Measurements from ENCODE around the gene LRRC17.

The LRRC17 gene

DNA sequence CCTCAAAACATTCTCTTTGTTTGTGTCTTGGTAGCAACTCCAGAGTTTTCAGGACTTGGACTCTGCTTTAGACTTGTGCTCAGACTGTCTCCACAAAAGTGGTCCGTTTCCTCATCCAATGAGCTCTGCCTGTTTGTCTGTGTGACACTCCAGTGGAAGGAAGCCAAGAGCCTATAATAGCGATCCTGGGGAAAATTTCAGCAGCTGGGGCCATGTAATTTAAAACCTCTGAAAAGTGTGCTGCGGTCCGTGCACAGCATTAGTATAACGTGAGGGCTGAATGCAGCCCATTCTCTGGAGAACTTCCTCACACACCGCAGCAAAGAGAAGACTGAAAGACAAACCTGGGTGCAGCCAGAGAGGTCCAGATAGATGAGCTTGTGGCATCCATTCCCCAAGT lies at the start of gene LRRC17:
Gene LRRC17, plus strand, starts transcription at position 259 of the 400 bp plus-strand sequence. CDS start 20,914 bp downstream, outside the sequence.
- DNase-seq = peak; percentile 42

DNA sequence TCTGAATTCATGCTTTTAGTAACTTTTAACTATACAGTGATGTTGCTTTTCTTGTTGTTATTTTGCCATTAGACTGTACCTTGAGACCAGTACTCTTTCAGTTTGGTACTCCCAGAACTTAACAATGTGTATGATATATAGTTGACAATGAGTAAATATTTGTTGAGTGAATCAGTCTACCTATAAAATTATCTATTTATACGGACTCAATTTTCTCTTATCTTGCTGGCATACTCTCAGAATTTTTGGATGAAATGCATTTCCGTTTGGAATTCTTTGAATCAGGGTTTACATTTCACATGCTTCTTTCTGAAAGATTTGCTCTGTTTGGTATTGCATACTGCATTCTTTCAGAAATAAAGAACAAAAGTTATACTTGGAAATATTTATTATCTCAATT lies 47.8 kb upstream of the LRRC17 start:
- no peak for DNase-seq

GRCh38 chr7:102866535-102867215 lies 46.1 kb upstream of the LRRC17 start:
- no peak for DNase-seq

- DNase-seq = no peak
Measured at GRCh38 chr7:102869195-102869594, 43.6 kb upstream of the LRRC17 start.

- DNase-seq = no peak
Measured at GRCh38 chr7:102872460-102872859, 40.3 kb upstream of the LRRC17 start.

DNA sequence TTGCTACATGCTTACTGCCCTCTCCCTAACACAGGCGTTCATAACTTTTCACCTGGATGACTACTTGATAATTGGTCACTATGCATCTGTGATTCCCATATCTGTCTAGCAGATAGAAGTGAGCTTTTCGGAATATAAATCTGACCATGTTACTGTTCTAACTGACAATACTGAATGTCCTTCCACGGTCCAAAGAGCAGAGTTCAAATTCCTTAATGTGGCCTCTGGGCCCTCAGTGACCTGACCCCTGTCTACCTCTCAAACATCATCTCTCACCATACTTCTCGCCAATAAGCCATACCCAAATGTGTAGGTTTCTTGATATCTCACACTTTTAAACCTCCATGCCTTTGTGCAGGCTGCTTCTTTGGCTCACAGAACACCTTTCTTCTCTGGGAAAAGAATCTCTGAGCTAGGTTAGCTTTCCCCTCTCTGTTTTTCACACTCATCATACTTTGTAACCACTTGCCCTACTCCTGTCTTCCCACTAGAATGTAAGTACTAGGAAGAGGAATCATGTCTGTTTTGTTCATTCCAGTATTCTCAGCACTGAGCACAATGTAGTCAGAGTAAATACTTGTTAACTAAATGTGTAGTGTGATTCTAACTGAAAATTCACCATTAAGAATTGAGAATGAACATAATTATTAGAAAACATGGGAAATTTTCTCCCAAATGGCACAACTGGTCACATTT lies 39.2 kb upstream of the LRRC17 start:
- no peak for DNase-seq

DNA sequence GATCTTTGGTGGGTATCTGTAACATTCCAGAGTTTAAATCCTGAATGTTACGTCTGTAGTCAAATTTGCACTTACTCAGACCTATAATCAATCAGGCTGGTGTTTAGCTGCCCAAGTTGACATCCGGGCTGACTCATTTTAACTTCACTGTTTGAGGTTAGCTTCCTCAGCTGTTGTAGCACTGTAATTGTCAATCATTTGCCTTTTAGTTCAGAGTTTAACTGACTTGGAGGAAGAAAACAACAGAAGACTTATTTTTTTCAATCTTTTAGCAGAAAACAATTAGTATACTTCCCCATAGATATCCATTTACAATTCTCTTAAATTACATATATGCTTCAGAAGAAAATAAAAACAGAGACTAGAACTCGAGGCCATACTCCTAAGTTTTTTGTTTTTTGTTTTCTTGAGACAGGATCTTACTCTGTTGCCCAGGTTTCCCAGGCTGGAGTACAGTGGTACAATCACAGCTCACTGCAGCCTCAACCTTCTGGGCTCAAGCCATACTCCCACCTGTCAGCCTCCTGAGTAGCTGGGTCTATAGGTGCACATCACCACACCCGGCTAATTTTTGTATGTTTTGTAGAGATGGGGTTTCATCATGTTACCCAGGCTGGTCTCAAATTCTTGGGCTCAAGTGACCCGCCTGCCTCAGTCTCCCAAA lies 38.5 kb upstream of the LRRC17 start:
- no peak for DNase-seq

- no peak for DNase-seq
Measured at GRCh38 chr7:102874966-102875365, 37.8 kb upstream of the LRRC17 start.

- DNase-seq = no peak
Measured at GRCh38 chr7:102875700-102876295, 37.0 kb upstream of the LRRC17 start.

DNA sequence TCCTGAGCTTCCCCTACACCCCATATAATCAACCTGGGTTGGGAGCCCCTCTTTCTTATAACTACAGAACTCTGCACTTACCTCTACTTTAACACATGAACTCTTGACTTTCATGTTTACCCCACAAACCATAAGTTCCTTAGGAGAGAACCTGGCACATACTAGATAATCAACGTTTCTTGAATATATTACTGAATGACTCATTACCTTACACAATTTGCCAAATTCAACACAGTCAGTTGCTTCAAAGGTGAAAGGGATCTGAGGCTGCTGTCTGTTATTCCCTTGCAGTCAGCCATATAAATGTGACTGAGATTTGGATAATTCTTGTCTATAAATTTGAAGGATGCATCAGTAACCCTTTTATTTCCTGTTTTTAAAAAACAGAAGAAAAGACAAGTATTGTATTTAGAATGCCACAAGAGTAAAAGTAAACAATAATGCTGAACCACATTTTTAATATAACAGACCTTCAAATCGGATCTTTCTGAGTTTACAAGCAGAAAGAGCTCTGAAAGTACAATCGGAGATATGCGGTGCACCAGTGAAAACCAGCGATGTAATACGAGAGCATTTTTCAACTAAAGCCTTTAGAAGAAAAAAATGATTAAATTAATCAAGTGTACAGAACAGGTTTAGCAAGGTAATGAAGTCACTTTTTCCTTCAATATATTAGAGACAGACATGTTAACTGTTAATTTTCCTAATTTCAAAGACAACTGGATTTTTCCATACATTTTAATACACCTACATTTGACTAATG lies 29.5 kb upstream of the LRRC17 start:
- DNase-seq = no peak

DNA sequence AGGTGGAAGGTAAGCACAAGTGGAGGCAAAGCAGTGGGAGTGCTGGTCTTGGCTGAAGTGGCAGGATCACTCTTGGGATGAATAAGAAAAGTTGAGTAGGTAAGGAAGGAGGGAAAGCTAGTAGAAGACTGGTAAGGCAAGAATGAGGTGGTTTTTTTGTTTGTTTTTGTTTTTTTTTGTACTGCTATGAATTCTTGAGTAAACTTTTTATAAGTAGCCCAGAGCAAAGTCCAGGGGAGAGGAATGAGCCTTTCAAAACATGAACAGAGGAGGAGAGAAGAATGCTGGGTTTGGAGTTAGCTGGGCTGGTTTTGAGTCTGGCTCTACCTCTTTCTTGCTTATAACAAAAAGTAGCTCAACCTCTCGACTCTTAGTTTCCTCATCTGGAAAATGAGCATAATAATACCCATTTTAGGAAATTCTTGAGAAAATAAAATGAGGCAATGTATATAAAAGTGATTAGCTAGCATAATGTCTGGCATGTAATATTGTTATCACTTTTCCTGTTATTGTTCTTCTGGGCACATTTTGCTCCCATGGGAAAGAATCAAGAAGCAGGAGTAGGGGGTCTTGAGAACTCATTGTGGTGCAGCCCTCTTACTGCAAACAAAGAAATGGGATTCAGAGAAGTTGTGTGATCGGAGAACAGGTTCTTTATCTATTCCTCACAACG lies 24.1 kb upstream of the LRRC17 start:
- no peak for DNase-seq

DNA sequence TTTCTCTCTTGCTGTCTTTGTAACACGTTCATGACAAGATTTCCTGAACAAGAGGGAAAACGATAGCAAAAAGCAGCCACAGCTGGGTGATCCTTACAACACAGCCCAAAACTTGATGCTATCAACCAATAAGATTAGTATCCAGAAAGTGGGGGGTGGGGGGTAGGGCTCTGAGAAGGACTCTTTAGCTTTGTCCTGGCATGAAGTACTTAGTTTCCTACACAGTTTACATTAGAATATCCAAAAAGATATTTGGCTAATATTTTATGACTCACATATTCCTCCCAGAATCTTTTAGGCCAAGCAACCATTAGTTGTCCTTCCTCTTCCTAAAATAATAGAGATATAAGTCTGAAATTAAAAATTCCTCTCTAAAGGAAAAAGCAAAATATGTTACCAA lies 22.9 kb upstream of the LRRC17 start:
- no peak for DNase-seq

- DNase-seq = no peak
Measured at GRCh38 chr7:102890292-102890970, 22.4 kb upstream of the LRRC17 start.

DNA sequence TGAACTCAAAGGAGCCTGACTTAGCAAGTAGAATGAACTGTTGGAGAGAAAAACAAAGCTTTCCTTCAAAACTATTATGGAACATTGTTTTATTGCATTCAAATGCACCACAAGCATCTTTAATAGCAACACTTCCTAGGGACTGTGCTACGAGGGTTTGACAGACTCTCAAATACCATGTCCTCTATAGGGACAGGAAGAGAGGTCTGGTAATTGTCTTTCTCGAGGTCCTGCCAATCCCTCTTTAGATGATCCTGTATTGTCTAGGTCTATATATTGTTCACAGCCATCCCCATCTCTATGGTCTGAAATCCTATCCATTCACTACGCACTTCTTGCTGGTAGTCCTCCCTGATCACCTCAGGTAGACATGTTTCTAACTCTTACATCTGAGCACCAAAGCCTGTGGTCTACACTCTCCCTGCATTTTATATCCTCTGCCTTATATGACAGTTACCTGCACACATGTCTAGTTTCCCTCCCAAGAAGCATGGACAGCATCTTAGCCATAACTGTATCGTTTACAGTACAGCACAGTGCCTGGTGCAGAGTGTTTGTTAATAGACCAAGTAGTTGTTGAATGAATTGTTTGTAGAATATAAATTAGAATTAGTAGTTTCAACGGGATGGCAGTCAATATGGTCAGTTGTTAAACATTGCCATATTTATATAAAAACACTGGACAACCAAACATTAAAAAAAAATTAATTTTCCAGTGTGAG lies 21.7 kb upstream of the LRRC17 start:
- no peak for DNase-seq

- no peak for DNase-seq
Measured at GRCh38 chr7:102891693-102892261, 21.0 kb upstream of the LRRC17 start.

DNA sequence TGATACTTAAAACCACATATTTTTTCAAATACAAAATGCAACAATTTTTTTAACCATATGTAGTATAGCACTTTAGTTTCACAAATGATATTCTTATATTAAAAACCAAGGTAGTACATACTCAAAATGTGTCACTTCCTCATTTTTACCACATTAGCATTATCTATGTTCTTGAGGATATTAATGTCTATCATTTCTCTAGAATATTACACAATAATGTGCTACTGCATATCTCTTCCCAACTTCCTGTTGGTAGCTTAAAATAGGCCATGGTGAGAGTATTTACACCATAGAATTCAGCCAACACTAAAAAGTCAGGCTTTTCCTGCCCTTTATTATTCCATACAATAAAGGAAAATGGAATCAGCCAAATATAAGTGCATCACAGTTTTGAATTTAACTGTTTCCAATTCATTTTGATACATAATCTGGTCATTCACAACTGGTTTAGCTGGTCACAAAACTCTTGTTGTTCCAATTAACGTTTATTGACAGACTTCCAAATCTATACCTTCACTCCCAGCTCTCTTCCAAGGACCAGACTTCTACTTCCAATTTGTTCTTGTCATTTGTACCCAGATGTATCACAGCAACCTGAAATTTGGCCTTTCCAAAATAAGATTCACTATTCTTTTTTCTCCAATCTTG lies 20.0 kb upstream of the LRRC17 start:
- no peak for DNase-seq

GRCh38 chr7:102895602-102896001 lies 17.2 kb upstream of the LRRC17 start:
- DNase-seq = no peak

DNA sequence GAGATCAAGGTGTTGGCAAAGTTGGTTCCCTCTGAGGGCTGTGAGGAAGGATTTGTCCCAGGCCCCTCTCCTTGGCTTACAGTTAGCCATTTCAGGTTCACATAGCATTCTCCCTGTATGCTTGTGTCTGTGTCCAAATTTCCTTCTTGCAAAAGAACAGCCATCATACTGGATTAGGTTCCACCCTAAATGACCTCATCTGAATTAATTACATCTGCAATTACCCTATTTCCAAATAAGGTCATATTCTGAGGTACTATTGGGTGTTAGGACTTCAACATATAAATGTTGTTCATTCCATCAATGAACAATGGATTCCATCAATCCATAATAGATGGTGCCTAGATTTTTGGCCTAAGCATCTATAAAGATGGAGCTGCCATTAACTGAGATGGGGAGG lies 16.2 kb upstream of the LRRC17 start:
- DNase-seq = no peak

GRCh38 chr7:102897211-102897631 lies 15.6 kb upstream of the LRRC17 start:
- DNase-seq = no peak

Data from retina (tissue), 1 donor.